ENCODE measurements around the gene ZNF772.
"Not testable (repeated sequence)": the region's sequence is repeated elsewhere in the genome, so short reads cannot be mapped to it uniquely, and the experiment has no call there.

The ZNF772 gene

GRCh38 chr19:57477191-57478008 is at the start of gene ZNF772:
TSS of gene ZNF772 (minus strand) at chr19:57477566. CDS start at chr19:57477309, 257 bp downstream.
- DNase-seq = no peak

DNA sequence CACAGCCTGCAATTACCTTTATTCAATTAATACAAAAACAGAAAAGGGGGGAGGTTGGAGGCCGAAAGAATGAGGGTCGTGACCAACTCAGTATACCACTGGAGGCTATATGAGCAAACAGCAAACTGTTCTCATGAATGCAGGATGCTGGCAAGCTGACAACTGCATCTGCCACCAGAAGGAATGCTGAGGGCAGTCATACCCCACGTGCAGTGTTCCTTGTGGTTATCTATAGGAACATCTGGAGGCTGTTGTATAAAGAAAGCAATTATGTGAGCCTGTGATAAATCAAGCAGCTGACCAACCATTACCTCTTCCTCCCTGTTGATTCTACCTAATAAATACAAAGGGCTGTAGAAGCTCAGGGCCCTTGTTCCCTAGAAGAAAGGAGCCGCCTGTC is 40.7 kb upstream of the ZNF772 start:
- DNase-seq = not testable (repeated sequence)

DNA sequence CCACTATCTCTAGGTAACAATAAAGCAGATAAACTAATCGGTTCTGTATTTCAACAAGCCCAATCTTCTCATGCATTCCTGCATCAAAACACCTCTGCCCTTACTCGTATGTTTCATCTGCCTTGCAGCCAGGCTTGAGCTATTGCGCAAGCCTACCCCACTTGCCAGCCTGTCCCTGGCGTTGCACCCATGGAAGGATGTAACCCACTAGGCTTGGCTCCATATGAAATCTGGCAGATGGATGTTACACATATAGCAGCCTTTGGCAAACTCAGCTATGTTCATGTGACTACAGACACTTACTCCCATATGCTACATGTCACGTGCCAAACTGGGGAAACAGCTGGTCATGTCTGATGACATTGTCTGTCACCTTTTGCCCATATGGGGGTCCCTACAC is 37.9 kb upstream of the ZNF772 start:
- no peak for DNase-seq

DNA sequence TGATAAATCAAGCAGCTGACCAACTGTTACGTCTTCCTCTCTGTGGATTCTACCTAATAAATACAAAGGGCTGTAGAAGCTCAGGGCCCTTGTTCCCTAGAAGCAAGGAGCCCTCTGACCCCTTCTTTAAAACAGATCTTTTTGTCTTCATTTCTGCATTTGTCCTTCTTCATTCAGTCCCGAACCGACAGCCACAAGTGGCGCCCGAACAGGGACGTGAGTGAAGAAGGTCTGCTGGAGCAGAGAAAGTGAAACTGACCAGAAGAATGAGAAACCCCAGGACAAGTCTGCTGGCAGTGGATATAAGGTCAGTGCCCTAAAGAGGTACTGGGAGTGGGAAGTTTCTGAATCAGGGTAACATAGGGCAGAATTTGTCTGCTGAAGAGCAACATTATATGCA is 35.5 kb upstream of the ZNF772 start:
- DNase-seq = no peak

- DNase-seq = no peak
Observed at GRCh38 chr19:57511484-57511883, 34.1 kb upstream of the ZNF772 start.

DNA sequence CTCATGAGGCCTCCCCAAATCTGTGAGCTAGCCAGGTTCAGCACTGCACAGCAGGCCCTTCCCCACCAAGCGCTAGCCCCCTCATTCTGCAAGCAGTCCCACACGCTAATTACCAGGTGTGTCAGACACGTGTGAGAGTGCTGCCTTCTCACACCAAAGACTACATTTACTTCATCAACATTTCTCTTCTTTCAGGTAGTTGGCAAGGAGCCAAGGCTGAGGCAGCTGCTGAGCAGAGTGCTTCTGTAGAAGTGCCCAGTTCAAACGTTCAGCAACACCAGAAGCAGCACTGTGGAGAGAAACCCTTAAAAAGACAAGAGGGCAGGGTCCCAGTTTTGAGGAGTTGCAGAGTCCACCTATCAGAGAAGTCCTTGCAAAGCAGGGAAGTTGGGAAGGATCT is 28.8 kb upstream of the ZNF772 start:
- DNase-seq = no peak

GRCh38 chr19:57500400-57500799 is 23.0 kb upstream of the ZNF772 start:
- DNase-seq = not testable (repeated sequence)

DNA sequence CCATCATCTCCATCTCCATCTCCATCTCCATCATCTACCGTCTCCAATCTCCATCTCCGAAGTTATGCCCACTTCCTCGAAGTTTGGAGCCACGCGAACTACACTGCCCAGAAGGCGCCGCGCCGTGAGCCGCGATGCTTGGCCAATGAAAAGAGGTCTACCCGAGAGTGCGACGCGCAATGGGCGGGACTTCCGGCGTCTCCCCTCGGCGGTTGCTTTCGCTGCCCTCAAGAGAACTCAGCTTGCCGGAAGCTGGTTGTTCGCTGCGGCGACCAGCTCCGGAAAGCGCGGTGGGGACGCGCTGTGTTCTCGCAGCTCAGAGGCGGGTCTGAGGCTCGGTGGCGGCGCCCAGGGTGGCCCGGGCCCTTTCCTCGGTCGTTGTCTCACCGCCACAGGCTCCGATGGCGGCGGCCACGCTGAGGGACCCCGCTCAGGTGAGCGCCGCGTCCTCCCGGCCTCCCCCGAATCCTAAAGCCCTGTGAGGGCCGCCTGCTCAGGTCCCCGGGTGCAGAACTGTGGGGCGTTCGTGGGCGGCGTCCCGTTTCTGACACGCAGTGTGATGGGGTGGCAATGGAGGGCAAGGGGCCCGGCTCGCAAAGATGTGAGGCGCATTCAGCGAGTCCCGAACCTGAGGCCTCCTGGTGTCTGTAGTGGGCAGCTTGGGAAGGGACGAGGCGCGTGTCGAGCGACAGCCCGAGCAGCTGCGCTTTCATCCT is 22.5 kb upstream of the ZNF772 start, which contains the start of gene ZNF773:
ZNF773 (plus strand) TSS at position 259 of the 716 bp plus-strand sequence; CDS start at position 402, 143 bp downstream.
- peak; percentile 34 for DNase-seq

- DNase-seq = not testable (repeated sequence)
Observed at GRCh38 chr19:57499332-57499679, 21.9 kb upstream of the ZNF772 start.

DNA sequence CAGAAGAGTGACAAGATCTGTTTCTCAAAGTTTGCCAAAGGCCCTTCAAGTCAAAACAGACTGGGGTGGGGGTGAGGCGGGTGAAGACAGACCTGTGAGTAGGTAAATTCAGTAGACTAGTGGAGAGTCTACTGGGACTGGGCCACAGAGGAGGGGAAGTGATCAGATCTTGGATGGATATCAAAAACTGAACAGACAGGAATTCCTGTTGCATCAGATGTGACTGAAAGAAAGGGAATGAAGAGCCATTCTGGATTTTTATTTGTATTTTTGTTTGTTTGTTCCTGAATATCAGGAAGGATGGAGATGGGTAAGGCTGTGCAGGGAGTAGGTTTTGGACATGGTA is 10.9 kb upstream of the ZNF772 start:
- not testable (repeated sequence) for DNase-seq

DNA sequence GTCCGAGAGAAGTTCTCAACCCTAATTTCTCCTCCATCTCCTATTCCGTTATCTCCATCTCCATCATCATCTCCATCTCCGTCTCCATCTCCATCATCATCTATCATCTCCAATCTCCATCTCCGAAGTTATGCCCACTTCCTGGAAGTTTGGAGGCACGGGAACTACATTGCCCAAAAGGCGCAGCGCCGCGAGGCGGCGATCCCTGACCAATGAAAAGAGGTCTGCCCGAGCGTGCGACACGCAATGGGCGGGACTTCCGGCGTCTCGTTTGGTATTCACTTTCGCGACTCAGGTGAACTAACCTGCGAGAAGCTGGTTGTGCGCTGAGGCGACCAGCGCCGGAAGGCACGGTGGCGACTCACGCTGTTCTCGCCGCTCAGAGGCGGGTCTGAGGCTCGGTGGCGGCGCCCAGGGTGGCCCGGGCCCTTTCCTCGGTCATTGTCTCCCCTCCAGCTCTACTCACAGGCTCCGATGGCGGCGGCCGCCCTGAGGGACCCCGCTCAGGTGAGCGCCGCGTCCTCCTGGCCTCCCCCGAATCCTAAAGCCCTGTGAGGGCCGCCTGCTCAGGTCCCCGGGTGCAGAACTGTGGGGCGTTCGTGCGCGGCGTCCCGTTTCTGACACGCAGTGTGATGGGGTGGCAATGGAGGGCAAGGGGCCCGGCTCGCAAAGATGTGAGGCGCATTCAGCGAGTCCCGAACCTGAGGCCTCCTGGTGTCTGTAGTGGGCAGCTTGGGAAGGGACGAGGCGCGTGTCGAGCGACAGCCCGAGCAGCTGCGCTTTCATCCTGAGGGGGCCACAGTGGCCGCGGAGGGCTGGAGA is 10.3 kb upstream of the ZNF772 start, which contains the start of gene ZNF419:
ZNF419 (plus strand) TSS at position 274 of the 822 bp plus-strand sequence; CDS start at position 475, 201 bp downstream.
- peak; percentile 32 for DNase-seq

DNA sequence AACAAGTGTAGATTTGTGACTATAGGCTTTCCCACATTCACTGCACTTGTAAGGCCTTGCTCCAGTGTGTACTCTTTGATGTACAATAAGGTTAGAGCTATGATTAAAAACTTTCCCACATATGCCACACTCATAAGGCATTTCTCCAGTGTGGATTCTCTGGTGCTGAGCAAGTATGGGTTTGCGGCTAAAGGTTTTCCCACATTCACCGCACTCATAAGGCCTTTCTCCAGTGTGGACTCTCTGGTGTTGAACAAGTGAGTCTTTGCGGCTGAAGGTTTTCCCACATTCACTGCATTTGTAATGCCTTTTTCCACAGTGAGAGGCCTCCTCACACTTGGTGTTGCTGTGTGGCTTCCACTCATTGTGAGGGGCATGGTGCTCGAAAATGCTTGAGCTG is 3.7 kb downstream of the ZNF772 start:
- no peak for DNase-seq

DNA sequence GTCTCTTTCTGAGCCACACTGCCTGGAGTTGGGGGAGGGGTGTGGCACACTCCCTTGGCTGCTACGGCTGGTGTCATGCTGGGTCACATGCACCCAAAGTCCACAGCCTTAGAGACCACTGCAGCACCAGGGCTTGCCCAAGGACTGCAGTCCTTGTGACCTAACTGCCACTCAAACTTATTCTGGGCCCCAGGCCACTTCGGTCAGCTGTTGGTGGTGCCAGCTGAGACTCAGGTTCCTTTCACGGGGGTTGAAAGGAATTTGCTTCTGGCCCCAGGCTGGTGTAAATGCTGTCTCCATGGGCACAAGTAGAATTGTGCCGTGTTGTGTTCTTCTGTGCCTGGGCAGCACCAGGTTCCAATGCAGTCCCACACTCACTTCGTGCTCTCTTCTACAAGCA is 10.9 kb downstream of the ZNF772 start:
- DNase-seq = no peak

DNA sequence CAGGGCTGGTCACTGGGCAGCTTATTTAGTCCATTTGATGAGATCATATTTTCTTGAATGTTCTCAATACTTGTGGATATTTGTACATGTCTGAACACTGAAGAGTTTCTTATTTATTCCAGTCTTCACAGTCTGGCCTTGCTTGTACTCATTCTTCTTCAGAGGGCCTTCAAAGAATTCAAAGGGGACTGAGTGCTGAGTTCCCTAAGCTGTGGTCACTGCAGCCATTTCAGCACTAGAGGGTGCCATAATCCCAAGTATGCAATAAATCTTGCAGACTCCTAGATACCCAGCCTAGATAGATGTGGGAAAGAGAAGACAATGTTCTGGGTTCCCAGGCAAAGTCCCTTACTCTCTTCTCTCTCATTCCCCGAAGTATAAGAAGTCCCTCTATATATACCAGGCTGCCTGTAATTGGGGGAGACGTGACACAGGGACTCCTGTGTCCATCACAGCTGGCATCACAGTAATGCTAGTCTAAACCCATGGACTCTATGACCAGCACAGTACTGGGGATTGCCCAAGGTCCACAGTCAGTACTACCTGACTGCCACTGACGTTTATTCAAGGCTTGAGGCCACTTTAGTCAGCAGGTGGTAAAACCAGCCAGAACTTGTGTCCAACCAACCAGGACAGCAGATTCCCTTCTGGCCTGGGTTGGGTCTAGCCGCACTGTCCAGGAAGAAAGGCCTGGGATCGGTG is 11.5 kb downstream of the ZNF772 start:
- no peak for DNase-seq

- DNase-seq = no peak
Observed at GRCh38 chr19:57452307-57452706, 25.1 kb downstream of the ZNF772 start.

DNA sequence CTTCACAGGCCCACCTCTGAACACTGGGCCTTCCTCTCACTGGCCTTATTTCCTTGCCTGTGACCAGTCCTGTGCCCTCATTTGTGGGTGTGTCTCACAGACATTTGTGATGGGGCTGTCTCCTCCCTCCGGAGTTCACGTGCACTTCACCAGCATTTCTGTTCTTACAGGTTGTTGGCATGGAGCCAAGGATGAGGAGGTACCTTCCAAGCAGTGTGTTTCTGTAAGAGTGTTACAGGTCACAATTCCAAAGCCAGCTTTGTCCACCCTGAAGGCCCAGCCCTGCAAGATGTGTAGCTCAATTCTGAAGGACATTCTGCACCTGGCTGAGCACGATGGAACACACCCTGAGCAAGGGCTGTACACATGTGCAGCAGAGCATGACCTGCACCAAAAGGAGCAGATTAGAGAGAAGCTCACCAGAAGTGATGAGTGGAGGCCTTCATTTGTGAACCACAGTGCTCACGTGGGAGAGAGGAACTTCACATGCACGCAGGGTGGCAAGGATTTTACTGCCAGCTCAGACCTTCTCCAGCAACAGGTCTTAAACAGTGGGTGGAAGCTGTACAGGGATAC is 34.2 kb downstream of the ZNF772 start:
- DNase-seq = no peak

DNA sequence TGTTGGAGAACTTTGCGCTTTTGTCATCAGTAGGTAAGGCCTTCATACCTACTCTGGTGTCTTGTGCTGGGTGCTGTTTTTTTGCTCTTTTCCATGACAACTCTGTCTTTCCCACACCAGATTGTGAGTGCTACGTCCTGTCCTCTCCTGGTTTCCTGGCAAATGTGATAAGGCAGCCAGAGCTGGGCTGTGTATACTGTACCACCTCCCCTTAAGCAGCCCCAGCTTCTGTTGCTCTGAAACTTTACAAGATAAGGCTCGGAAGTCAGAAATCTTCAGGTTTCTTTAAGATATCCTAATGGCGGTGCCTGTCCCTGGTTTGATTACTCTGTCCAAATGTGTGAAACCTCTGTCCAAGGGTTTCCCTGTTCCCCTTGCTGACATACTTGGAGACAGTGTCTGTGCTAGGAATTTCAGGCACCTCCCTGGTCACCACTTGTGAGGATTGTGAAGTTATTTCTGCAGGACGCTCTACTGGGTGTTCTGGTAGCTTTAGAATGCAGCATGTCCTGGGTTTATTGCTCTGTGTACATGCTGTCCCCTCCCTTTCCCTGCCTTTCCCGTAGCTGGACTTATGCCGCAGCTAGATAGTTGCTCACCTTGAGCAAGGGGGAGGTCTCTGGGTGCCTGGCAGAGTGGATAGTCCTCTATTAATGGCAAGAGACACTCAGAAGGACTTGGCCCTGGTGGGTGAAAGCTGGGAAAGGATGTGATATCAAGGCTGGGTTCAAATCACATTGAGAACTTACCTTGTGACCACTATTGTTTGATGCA is 35.2 kb downstream of the ZNF772 start:
- no peak for DNase-seq

- DNase-seq = no peak
Observed at GRCh38 chr19:57438925-57439324, 38.4 kb downstream of the ZNF772 start.

GRCh38 chr19:57437931-57438330 is 39.4 kb downstream of the ZNF772 start:
- no peak for DNase-seq

DNA sequence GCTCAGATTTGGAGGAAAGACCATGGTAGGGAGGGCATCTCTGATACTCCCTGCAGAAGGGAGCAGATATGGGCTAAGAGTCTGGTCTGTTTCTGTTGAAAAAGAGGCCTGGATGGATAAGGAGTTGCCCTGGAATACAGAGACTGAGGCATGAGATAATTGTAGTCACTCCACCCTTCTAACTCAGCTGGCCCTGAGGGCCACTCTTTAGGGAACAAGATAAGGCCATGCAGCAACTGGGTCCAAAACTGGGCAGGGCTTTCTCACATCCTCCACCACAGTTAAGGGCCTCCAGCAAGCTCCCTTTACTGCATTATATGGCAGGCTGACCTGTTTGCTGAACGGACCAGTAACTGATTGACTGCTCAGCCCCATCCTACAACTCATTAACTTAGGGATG is 40.9 kb downstream of the ZNF772 start:
- no peak for DNase-seq
